H9 (cell line): ENCODE results near the gene ATP10B. TPM values are rescaled to one million over a fixed set of nuclear protein-coding genes. Genes with fewer than 3 reads are reported as not detected.
A peak's percentile ranks its signal among the peaks of the same experiment; 100 is the strongest.

ENCODE experiments used
- DNase-seq: peaks from one replicate; pipeline ENCODE4 v3.0.0-alpha.2; 2017
- H2AFZ ChIP-seq: one replicate; pipeline ENCODE4 v1.6.1; 2013; ENCODE audit warnings: mild to moderate bottlenecking, low read length, control low read depth, moderate library complexity
- H2AK5ac ChIP-seq: 2 replicates; pipeline ENCODE4 v1.6.1; 2013; ENCODE audit warnings: low read length, control low read depth, mixed read lengths; ENCODE audit not compliant: insufficient read length
- H2BK120ac ChIP-seq: one replicate; pipeline ENCODE4 v1.6.1; 2013; ENCODE audit warnings: low read depth, mild to moderate bottlenecking, low read length, control low read depth, inconsistent platforms; ENCODE audit not compliant: poor library complexity, severe bottlenecking
- H2BK12ac ChIP-seq: 2 replicates; pipeline ENCODE4 v1.6.1; 2013; ENCODE audit warnings: low read length, control low read depth, mixed read lengths, low read depth; ENCODE audit not compliant: insufficient read length
- H2BK15ac ChIP-seq: 2 replicates; pipeline ENCODE4 v1.6.1; 2013; ENCODE audit warnings: low read depth, low read length, control low read depth
- H2BK20ac ChIP-seq: one replicate; pipeline ENCODE4 v1.6.1; 2013; ENCODE audit warnings: low read depth, mild to moderate bottlenecking, low read length, control low read depth, inconsistent platforms; ENCODE audit not compliant: poor library complexity, severe bottlenecking
- H2BK5ac ChIP-seq: 2 replicates; pipeline ENCODE4 v1.6.1; 2013; ENCODE audit warnings: low read length, control low read depth, mixed read lengths; ENCODE audit not compliant: insufficient read length
- H3K14ac ChIP-seq: 2 replicates; pipeline ENCODE4 v1.6.1; 2013; ENCODE audit warnings: low read length, control low read depth; ENCODE audit not compliant: insufficient read depth
- H3K18ac ChIP-seq: 2 replicates; pipeline ENCODE4 v1.6.1; 2013; ENCODE audit warnings: low read depth, mild to moderate bottlenecking, mixed read lengths, low read length, control low read depth; ENCODE audit not compliant: insufficient read length
- H3K23ac ChIP-seq: 2 replicates; pipeline ENCODE4 v1.6.1; 2013; ENCODE audit warnings: low read length, control low read depth, mixed read lengths, low read depth; ENCODE audit not compliant: insufficient read length
- H3K23me2 ChIP-seq: 2 replicates; pipeline ENCODE4 v1.6.1; 2013; ENCODE audit warnings: low read depth, mild to moderate bottlenecking, mixed read lengths, low read length, control low read depth; ENCODE audit not compliant: insufficient read length, poor library complexity, severe bottlenecking
- H3K27ac ChIP-seq: 2 replicates; pipeline ENCODE4 v1.5.1; 2013; ENCODE audit warnings: low read length, control low read depth, mixed read lengths, low read depth; ENCODE audit not compliant: insufficient read length
- H3K27me3 ChIP-seq: 2 replicates; pipeline ENCODE4 v1.6.1; 2013; ENCODE audit warnings: low read length, control low read depth, inconsistent platforms; ENCODE audit not compliant: insufficient read depth
- H3K4ac ChIP-seq: 2 replicates; pipeline ENCODE4 v1.6.1; 2013; ENCODE audit warnings: low read depth, mild to moderate bottlenecking, control low read depth, inconsistent platforms, low read length, moderate library complexity
- H3K4me1 ChIP-seq: 2 replicates; pipeline ENCODE4 v1.6.1; 2013; ENCODE audit warnings: low read length, control low read depth, inconsistent platforms; ENCODE audit not compliant: insufficient read depth
- H3K4me2 ChIP-seq: 2 replicates; pipeline ENCODE4 v1.6.1; 2013; ENCODE audit warnings: low read length, control low read depth, mixed read lengths; ENCODE audit not compliant: insufficient read length, insufficient read depth
- H3K56ac ChIP-seq: 2 replicates; pipeline ENCODE4 v1.6.1; 2013; ENCODE audit warnings: low read depth, mild to moderate bottlenecking, mixed read lengths, low read length, control low read depth; ENCODE audit not compliant: insufficient read length
- H3K79me1 ChIP-seq: 2 replicates; pipeline ENCODE4 v1.6.1; 2013; ENCODE audit warnings: low read depth, mild to moderate bottlenecking, moderate library complexity, low read length, control low read depth, inconsistent platforms; ENCODE audit not compliant: insufficient read depth, poor library complexity, severe bottlenecking
- H3K79me2 ChIP-seq: 2 replicates; pipeline ENCODE4 v1.6.1; 2013; ENCODE audit warnings: low read length, control low read depth, inconsistent platforms; ENCODE audit not compliant: insufficient read depth
- H3K9ac ChIP-seq: 2 replicates; pipeline ENCODE4 v1.6.1; 2013; ENCODE audit warnings: low read length, control low read depth, mixed read lengths; ENCODE audit not compliant: insufficient read length; ENCODE audit errors: extremely low read depth
- H3K9me3 ChIP-seq: one replicate; pipeline ENCODE4 v1.6.1; 2013; ENCODE audit warnings: low read depth, low read length, inconsistent platforms; ENCODE audit not compliant: control insufficient read depth
- H3T11ph ChIP-seq: one replicate; pipeline ENCODE4 v1.6.1; 2013; ENCODE audit warnings: mild to moderate bottlenecking, low read length, control low read depth, inconsistent platforms
- H4K20me1 ChIP-seq: one replicate; pipeline ENCODE4 v1.6.1; 2013; ENCODE audit not compliant: control insufficient read depth, insufficient read length, insufficient read depth
- H4K5ac ChIP-seq: 2 replicates; pipeline ENCODE4 v1.6.1; 2013; ENCODE audit warnings: low read depth, mild to moderate bottlenecking, mixed read lengths, low read length, control low read depth; ENCODE audit not compliant: insufficient read length
- H4K8ac ChIP-seq: replicated peaks from 2 replicates; pipeline ENCODE4 v1.6.1; 2013; ENCODE audit warnings: low read length, control low read depth, mixed read lengths, low read depth; ENCODE audit not compliant: insufficient read length
- H4K91ac ChIP-seq: 2 replicates; pipeline ENCODE4 v1.6.1; 2013; ENCODE audit warnings: low read depth, mild to moderate bottlenecking, moderate library complexity, mixed read lengths, low read length, control low read depth; ENCODE audit not compliant: insufficient read length
- H3K27ac Mint-ChIP-seq, 3 experiments: 2 replicates in 2 of 3; 3 replicates in 1 of 3; pipeline ENCODE4 v1.8.0; 2020 to 2021; ENCODE audit warnings: mixed read lengths in 3 of 3, mild to moderate bottlenecking in 1 of 3, moderate library complexity in 1 of 3
- H3K27me3 Mint-ChIP-seq: 2 replicates; pipeline ENCODE4 v1.8.0; 2021; ENCODE audit warnings: low read depth, mild to moderate bottlenecking, moderate library complexity, mixed read lengths
- H3K36me3 Mint-ChIP-seq, 3 experiments: 2 replicates in 2 of 3; 3 replicates in 1 of 3; pipeline ENCODE4 v1.8.0; 2020 to 2021; ENCODE audit warnings: low read depth in 3 of 3, mixed read lengths in 3 of 3; ENCODE audit not compliant: insufficient read depth in 1 of 3
- H3K4me1 Mint-ChIP-seq, 2 experiments: 2 replicates each; pipeline ENCODE4 v1.8.0; 2020; ENCODE audit warnings: mixed read lengths in 2 of 2
- H3K4me3 Mint-ChIP-seq, 2 experiments: 2 replicates in 1 of 2; 3 replicates in 1 of 2; pipeline ENCODE4 v1.8.0; 2020 to 2021; ENCODE audit warnings: mild to moderate bottlenecking in 2 of 2, mixed read lengths in 2 of 2, moderate library complexity in 1 of 2
- H3K9me3 Mint-ChIP-seq, 2 experiments: 2 replicates in 1 of 2; 3 replicates in 1 of 2; pipeline ENCODE4 v1.8.0; 2020; ENCODE audit warnings: mild to moderate bottlenecking in 2 of 2, mixed read lengths in 2 of 2, moderate library complexity in 1 of 2
- CTCF ChIP-seq: fragments of 200-600 bp; sonication (generic); conservative IDR thresholded peaks from 3 replicates; pipeline ENCODE4 v1.8.0; 2021; ENCODE audit warnings: antibody characterized with exemption, mild to moderate bottlenecking
- WGBS: extraction: QIAGEN DNeasy Blood & Tissue Kit; methylation state at CpG from one replicate; pipeline ENCODE4 v1.1.7; 2013; ENCODE audit warnings: missing lambda C conversion rate, low lambda C conversion rate, mixed read lengths; ENCODE audit not compliant: insufficient read length; ENCODE audit errors: extremely low coverage; 5-methylcytosine and 5-hydroxymethylcytosine counted together
- total RNA-seq: library from RNA; stranded (reverse); gene quantifications from 2 replicates; pipeline ENCODE4 v1.2.1, GENCODE V29; 2021

The ATP10B gene
- total RNA-seq, 1 experiment from 2014 or later, result 0.42 TPM

GRCh38 chr5:160614136-160614535 is 237.9 kb downstream of the ATP10B start:
- no peak overlapping the region for H2BK15ac ChIP-seq
- H4K5ac ChIP-seq, result no peak overlapping the region
- H3K18ac ChIP-seq, result no peak overlapping the region
- H2AFZ ChIP-seq, result no peak overlapping the region
- H3K79me1 ChIP-seq, result no peaks in the 10 kb centered on the region
- no peaks in the 10 kb centered on the region for H3K79me2 ChIP-seq
- H3K27ac Mint-ChIP-seq, result peak overlapping the region in 1 of 3 experiments; percentile 29; a peak in 2 of 7 replicates
- H3K9me3 Mint-ChIP-seq, result no peaks in the 10 kb centered on the region
- H3K4me3 Mint-ChIP-seq, result no peak overlapping the region
- no peak overlapping the region for H4K91ac ChIP-seq
- no peaks in the 10 kb centered on the region for H3K27me3 Mint-ChIP-seq
- H4K20me1 ChIP-seq, result no peaks in the 10 kb centered on the region
- H3K23ac ChIP-seq, result no peak overlapping the region
- H3K4me1 Mint-ChIP-seq, result no peaks in the 10 kb centered on the region
- H2BK12ac ChIP-seq, result no peak overlapping the region
- H3K4me2 ChIP-seq, result no peak overlapping the region
- no peak overlapping the region for H4K8ac ChIP-seq
- H3K27ac ChIP-seq, result no peak overlapping the region
- H3K4me1 ChIP-seq, result no peaks in the 10 kb centered on the region
- H3K23me2 ChIP-seq, result no peaks in the 10 kb centered on the region
- DNase-seq, result no peak
- H3K9me3 ChIP-seq, result no peaks in the 10 kb centered on the region
- no peak overlapping the region for H3T11ph ChIP-seq
- no peak overlapping the region for H2BK5ac ChIP-seq
- no peak overlapping the region for H2BK120ac ChIP-seq
- no peak overlapping the region for H3K4ac ChIP-seq
- H3K9ac ChIP-seq, result no peak overlapping the region
- no peak overlapping the region for H3K56ac ChIP-seq
- no peak overlapping the region for H2AK5ac ChIP-seq
- no peak overlapping the region for H3K14ac ChIP-seq
- no peak for TF ChIP-seq CTCF
- WGBS, result no CpG with 5 or more reads among the region's 3 CpGs
- no peaks in the 10 kb centered on the region for H3K27me3 ChIP-seq
- no peaks in the 10 kb centered on the region for H3K36me3 Mint-ChIP-seq
- H2BK20ac ChIP-seq, result no peak overlapping the region
